ENCODE results near the gene IGIP. TPM values are rescaled to one million over a fixed set of nuclear protein-coding genes. Genes with fewer than 3 reads are reported as not detected.
A peak's percentile ranks its signal among the peaks of the same experiment; 100 is the strongest.

IGIP gene
- total RNA-seq, 4 donors from 2014 or later = 6.1 to 16.5 (median 11.6) TPM

DNA sequence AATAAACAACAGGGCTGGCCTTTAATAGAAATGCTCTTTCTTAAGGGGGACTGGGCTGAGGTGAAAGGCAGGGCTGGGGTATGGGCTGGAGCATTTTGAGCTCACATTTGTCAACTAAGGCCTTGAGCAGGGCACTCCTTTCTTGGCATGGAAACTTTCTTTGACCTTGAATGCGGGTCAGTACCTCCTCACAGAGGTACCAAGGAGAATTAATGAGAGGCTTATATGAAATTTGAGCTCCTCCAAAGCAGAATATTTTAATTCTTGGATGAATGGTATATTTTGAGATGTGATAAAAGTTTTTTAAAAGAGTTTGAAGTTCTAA is 52.3 kb downstream of the IGIP start:
- Histone ChIP-seq H3K27me3 (no peaks in the 10 kb centered on the region), H3K4me3 (no peak overlapping the region), H3K4me1 (peaks cover 70% of the 10 kb centered on the region), H3K9me3 (no peaks in the 10 kb centered on the region), H3K36me3 (no peaks in the 10 kb centered on the region), H3K27ac (peak overlapping the region; percentile 18)
- WGBS = 33% methylated on average over 1 of the region's 1 CpG
- TF ChIP-seq POLR2A (IDR thresholded peaks at IDR 0.05) (no peak), POLR2AphosphoS5 (IDR thresholded peaks at IDR 0.05) (no peak), EP300 (IDR thresholded peaks at IDR 0.05) (no peak)
- TF ChIP-seq, protein P1, sequence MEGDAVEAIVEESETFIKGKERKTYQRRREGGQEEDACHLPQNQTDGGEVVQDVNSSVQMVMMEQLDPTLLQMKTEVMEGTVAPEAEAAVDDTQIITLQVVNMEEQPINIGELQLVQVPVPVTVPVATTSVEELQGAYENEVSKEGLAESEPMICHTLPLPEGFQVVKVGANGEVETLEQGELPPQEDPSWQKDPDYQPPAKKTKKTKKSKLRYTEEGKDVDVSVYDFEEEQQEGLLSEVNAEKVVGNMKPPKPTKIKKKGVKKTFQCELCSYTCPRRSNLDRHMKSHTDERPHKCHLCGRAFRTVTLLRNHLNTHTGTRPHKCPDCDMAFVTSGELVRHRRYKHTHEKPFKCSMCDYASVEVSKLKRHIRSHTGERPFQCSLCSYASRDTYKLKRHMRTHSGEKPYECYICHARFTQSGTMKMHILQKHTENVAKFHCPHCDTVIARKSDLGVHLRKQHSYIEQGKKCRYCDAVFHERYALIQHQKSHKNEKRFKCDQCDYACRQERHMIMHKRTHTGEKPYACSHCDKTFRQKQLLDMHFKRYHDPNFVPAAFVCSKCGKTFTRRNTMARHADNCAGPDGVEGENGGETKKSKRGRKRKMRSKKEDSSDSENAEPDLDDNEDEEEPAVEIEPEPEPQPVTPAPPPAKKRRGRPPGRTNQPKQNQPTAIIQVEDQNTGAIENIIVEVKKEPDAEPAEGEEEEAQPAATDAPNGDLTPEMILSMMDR (IDR thresholded peaks at IDR 0.05) = no peak
- no peak for DNase-seq (ENCODE audit: low spot score in 2 of 2)

DNA sequence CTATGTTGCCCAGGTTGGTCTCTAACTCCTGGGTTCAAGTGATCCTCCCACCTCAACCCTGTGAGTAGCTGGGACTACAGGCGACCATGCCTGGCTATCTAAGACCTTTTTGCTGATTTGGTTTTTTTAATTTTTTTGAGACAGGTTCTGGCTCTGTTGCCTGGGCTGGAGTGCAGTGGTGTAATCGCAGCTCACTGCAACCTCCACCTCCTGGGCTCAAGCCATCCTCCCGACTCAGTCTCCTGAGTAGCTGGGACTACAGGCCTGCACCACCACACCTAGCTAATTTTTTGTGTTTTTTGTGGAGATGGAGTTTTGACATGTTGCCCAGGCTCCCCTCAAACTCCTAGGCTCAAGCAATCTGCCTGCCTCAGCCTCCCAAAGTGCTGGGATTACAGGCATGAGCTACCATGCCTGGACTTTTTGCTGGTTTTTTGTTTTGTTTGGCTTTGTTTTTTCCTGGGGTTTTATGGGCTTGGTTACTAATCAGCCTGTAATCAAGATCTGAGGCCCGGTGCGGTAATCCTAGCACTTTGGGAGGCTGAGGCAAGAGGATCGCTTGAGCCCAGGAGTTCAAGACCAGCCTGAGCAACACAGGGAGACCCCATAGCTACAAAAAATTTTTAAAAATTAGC is 52.9 kb downstream of the IGIP start:
- no peak overlapping the region for H3K27ac ChIP-seq

More for the DNA sequence above, 52.9 kb downstream of the IGIP start:
- Histone ChIP-seq H3K27me3 (no peaks in the 10 kb centered on the region), H3K4me3 (no peak overlapping the region), H3K36me3 (no peaks in the 10 kb centered on the region), H3K4me1 (peaks cover 75% of the 10 kb centered on the region), H3K9me3 (no peaks in the 10 kb centered on the region)
- DNase-seq (ENCODE audit: low spot score in 2 of 2) = no peak
- TF ChIP-seq EP300 (IDR thresholded peaks at IDR 0.05) (no peak), POLR2AphosphoS5 (IDR thresholded peaks at IDR 0.05) (no peak)
- 84% methylated on average over 6 of the region's 6 CpGs for WGBS

Other genes starting within 250 kb of the IGIP start
- 1 to 10 TPM; 4.5 to 7.0 (median 5.4) TPM for gene NRG2, start 82.6 kb upstream of the IGIP start, total RNA-seq
- gene PURA, start 11.8 kb upstream of the IGIP start, total RNA-seq = 10 to 100 TPM; 12.5 to 31.8 (median 21.9) TPM
- gene CYSTM1, start 49.3 kb downstream of the IGIP start, total RNA-seq = 10 to 100 TPM; 21.0 to 66.4 (median 37.0) TPM
- 10 to 100 TPM; 58.7 to 91.7 (median 76.2) TPM for gene PFDN1, start 177.2 kb downstream of the IGIP start, total RNA-seq
- gene HBEGF, start 220.7 kb downstream of the IGIP start, total RNA-seq = 100 to 1,000 TPM in 1 of 4 donors, 10 to 100 TPM in 3; 19.6 to 189 (median 74.8) TPM
- under 1 TPM in 1 of 4 donors, not detected in 3; 0.56 TPM for gene SLC4A9, start 234.3 kb downstream of the IGIP start, total RNA-seq

Data from suprapubic skin (tissue), 4 donors.